Smooth muscle cell (in vitro differentiated cells): ENCODE measurements around the gene TRPV6. TPM values are rescaled to one million over a fixed set of nuclear protein-coding genes. Genes with fewer than 3 reads are reported as not detected.

ENCODE experiments used
- DNase-seq: peaks from one replicate; lab custom pipeline; 2025; ENCODE audit not compliant: unreplicated experiment; lab: John Stamatoyannopoulos, UW
- H2AFZ ChIP-seq: fragments of 200-600 bp; sonication (generic); 2 replicates; pipeline ENCODE4 v1.6.0; 2016; ENCODE audit warnings: antibody characterized with exemption, low read depth, mild to moderate bottlenecking
- H3F3A ChIP-seq: fragments of 200-600 bp; sonication (generic); 2 replicates; pipeline ENCODE4 v1.6.0; 2017; ENCODE audit warnings: antibody characterized with exemption, low read depth
- H3K27ac ChIP-seq: fragments of 200-600 bp; sonication (generic); 2 replicates; pipeline ENCODE4 v1.5.1; 2016; ENCODE audit warnings: low read depth, mild to moderate bottlenecking
- H3K27me3 ChIP-seq: fragments of 200-600 bp; sonication (generic); 2 replicates; pipeline ENCODE4 v1.6.1; 2016; ENCODE audit warnings: low read depth, mild to moderate bottlenecking
- H3K36me3 ChIP-seq: fragments of 200-600 bp; sonication (generic); 2 replicates; pipeline ENCODE4 v1.5.1; 2016; ENCODE audit warnings: low read depth
- H3K4me1 ChIP-seq: fragments of 200-600 bp; sonication (generic); 2 replicates; pipeline ENCODE4 v1.5.1; 2016; ENCODE audit warnings: low read depth
- H3K4me2 ChIP-seq: fragments of 200-600 bp; sonication (generic); 2 replicates; pipeline ENCODE4 v1.6.0; 2016; ENCODE audit warnings: mild to moderate bottlenecking
- H3K4me3 ChIP-seq: fragments of 200-600 bp; sonication (generic); 2 replicates; pipeline ENCODE4 v1.5.1; 2016; ENCODE audit warnings: mild to moderate bottlenecking
- H3K79me2 ChIP-seq: fragments of 200-600 bp; sonication (generic); 2 replicates; pipeline ENCODE4 v1.6.0; 2016; ENCODE audit warnings: low read depth, mild to moderate bottlenecking
- H3K9ac ChIP-seq: fragments of 200-600 bp; sonication (generic); 2 replicates; pipeline ENCODE4 v1.6.0; 2016; ENCODE audit warnings: low read depth
- H3K9me3 ChIP-seq: fragments of 200-600 bp; sonication (generic); replicated peaks from 2 replicates; pipeline ENCODE4 v1.5.1; 2016; ENCODE audit warnings: low read depth
- H4K20me1 ChIP-seq: fragments of 200-600 bp; sonication (generic); 2 replicates; pipeline ENCODE4 v1.6.0; 2016; ENCODE audit warnings: low read depth
- WGBS: methylation state at CpG from one replicate; pipeline ENCODE4 v1.1.7; 2016; ENCODE audit warnings: low lambda C conversion rate; 5-methylcytosine and 5-hydroxymethylcytosine counted together
- polyA plus RNA-seq: library from polyadenylated mRNA; unstranded; fragments of >200 nt; fragmentation: Nextera tagmentation; extraction: Ambion mirVana; gene quantifications from 2 replicates; pipeline ENCODE4 v1.2.1, GENCODE V29; 2016
- total RNA-seq: library from RNA; depleted of rRNA; stranded (reverse); fragments of >200 nt; gene quantifications from 2 replicates; pipeline ENCODE4 v1.2.3, GENCODE V29; 2014
- TF ChIP-seq, protein P1 (sequence below): fragments of 200-600 bp; sonication (generic); IDR thresholded peaks from 2 replicates; pipeline ENCODE4 v1.5.1; 2017; ENCODE audit warnings: borderline replicate concordance, mild to moderate bottlenecking, antibody characterized with exemption; ENCODE audit not compliant: insufficient read depth, poor library complexity, severe bottlenecking

The TRPV6 gene
- total and polyA plus RNA-seq, 2 experiments from 2014 or later = 0.17 TPM; not detected in 1

DNA sequence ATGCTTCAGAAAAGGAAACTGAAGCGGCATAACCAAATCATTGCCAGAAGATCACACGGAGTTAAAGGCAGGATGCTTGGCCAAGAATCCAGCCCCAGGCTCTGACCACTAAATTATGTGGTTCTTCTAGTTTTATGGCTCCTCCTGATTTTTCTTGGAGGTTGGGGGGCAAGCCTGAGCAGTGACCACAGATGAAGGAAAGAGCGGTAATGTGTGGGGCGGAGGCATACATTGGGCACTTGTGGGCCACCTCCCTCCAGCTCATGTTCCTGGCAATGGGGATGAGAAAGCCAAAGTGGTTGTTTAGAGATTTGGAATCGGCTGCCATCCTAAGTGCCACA is 3.2 kb downstream of the TRPV6 start:
- no peak for DNase-seq
- no peaks in the 10 kb centered on the region for H3K4me1 ChIP-seq

DNA sequence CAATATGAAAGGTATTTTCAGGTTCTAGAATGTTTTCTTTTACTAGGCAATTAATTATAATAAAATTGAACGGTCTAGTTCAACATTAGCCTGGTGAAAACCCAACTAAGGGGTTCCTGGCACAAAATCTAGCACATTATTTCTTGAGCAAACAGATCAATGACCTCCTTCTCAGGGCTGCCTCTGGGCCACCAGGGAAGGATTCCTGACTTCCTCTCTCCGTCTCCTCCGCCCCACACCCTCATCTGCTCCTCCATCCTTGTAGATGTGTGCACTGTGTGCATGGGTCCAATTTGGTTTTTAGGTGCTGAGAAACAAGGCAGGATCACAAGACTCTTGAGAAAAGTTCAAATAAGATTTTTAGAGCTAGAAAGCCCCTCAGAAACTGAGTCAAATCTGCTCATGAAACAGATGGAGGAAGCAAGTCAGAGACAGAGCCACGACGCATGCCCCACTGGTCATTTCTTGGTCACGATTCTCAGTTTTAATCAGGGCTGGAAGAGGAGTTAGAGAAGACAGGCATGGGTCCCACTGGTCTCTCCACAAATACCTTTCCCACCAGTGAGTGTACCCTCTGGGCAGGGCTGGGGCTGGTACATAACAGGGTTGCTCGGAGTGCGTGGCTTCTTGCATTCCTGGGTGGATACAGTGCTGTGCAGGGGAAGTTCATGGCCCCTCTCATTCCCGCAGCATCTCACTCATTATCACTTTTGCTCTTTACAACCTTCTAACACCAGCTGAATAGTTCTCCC is 3.8 kb downstream of the TRPV6 start:
- 83% methylated on average over 9 of the region's 9 CpGs for WGBS
- no peak for DNase-seq

More for the DNA sequence above, 3.2 kb downstream of the TRPV6 start:
- no peak overlapping the region for H3K27ac ChIP-seq
- H3K4me2 ChIP-seq = no peak overlapping the region
- no peaks in the 10 kb centered on the region for H3K36me3 ChIP-seq
- no peaks in the 10 kb centered on the region for H4K20me1 ChIP-seq
- no peaks in the 10 kb centered on the region for H3F3A ChIP-seq
- WGBS = 79% methylated on average over 5 of the region's 5 CpGs
- H3K4me3 ChIP-seq = no peak overlapping the region
- H3K9me3 ChIP-seq = no peaks in the 10 kb centered on the region
- H3K27me3 ChIP-seq = peaks cover 18% of the 10 kb centered on the region
- no peak overlapping the region for H2AFZ ChIP-seq
- TF ChIP-seq, protein P1, sequence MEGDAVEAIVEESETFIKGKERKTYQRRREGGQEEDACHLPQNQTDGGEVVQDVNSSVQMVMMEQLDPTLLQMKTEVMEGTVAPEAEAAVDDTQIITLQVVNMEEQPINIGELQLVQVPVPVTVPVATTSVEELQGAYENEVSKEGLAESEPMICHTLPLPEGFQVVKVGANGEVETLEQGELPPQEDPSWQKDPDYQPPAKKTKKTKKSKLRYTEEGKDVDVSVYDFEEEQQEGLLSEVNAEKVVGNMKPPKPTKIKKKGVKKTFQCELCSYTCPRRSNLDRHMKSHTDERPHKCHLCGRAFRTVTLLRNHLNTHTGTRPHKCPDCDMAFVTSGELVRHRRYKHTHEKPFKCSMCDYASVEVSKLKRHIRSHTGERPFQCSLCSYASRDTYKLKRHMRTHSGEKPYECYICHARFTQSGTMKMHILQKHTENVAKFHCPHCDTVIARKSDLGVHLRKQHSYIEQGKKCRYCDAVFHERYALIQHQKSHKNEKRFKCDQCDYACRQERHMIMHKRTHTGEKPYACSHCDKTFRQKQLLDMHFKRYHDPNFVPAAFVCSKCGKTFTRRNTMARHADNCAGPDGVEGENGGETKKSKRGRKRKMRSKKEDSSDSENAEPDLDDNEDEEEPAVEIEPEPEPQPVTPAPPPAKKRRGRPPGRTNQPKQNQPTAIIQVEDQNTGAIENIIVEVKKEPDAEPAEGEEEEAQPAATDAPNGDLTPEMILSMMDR = no peak
- no peaks in the 10 kb centered on the region for H3K79me2 ChIP-seq
- H3K9ac ChIP-seq = no peak overlapping the region

DNA sequence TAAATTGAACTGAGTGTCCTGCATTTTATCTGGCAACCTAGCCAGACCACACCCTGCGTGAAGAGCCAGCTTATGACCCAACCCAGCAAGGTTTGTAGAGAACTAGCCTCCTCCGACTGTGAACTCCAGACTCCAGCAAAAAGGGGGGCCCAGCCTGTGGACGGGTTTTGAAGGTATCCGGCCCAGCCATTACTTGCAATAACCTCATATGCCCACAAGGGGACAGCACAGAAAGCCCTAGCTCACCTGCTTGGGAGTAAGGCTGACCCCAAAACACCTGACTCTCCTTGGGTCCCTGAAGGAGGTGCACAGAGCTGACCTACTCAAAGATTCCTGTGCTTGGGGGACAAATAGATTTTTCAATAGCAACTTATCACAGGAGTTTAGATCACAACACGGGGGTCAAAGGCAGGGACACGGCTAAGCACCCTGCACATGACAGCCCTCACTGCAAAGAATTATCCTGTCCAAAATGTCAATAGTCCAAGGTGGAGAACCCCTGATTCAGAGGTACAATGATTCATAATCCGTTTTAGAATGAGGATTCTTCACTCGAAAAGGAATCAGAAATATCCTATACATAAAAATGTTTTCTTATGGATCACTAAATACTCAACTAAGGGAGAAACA is 4.6 kb downstream of the TRPV6 start:
- Histone ChIP-seq H3K9ac (no peak overlapping the region), H3K27ac (no peak overlapping the region), H3K4me3 (no peak overlapping the region), H3K79me2 (no peaks in the 10 kb centered on the region), H3K36me3 (no peaks in the 10 kb centered on the region), H3K4me1 (no peaks in the 10 kb centered on the region), H3K9me3 (no peaks in the 10 kb centered on the region), H3K4me2 (no peak overlapping the region), H2AFZ (no peak overlapping the region), H3F3A (no peaks in the 10 kb centered on the region), H3K27me3 (peaks cover 18% of the 10 kb centered on the region), H4K20me1 (no peaks in the 10 kb centered on the region)
- WGBS = 36% methylated on average over 8 of the region's 8 CpGs
- TF ChIP-seq, protein P1 = peak; percentile 69
- no peak for DNase-seq

More for the DNA sequence above, 3.8 kb downstream of the TRPV6 start:
- Histone ChIP-seq H3K9me3 (no peaks in the 10 kb centered on the region), H3K9ac (no peak overlapping the region), H3K4me3 (no peak overlapping the region), H3K27ac (no peak overlapping the region), H3K4me2 (no peak overlapping the region), H3K79me2 (no peaks in the 10 kb centered on the region), H3K36me3 (no peaks in the 10 kb centered on the region), H4K20me1 (no peaks in the 10 kb centered on the region), H3F3A (no peaks in the 10 kb centered on the region), H2AFZ (no peak overlapping the region), H3K27me3 (peaks cover 18% of the 10 kb centered on the region), H3K4me1 (no peaks in the 10 kb centered on the region)
- TF ChIP-seq, protein P1 = no peak
